ENCODE data around the gene ARPC5L. TPM values are rescaled to one million over a fixed set of nuclear protein-coding genes. Genes with fewer than 3 reads are reported as not detected.
A peak's percentile ranks its signal among the peaks of the same experiment; 100 is the strongest.

Gene ARPC5L
- total RNA-seq (10 to 100 TPM; 30.6 to 69.4 (median 39.9) TPM), polyA plus RNA-seq (10 to 100 TPM; 26.6 to 74.9 TPM)
- long read RNA-seq, donor 1, transcript ARPC5L-201 (4 exons, 1,325 nt), result major isoform, 58 of 75 reads
- long read RNA-seq, donor 1, partial matches to known transcripts, result 1 of 75 reads
- long read RNA-seq, donor 1, other reads (novel, unspliced or antisense), result 14 of 75 reads
- long read RNA-seq, donor 2, transcript ARPC5L-201 (4 exons, 1,325 nt), result major isoform, 60 of 81 reads
- long read RNA-seq, donor 2, partial matches to known transcripts, result 19 of 81 reads
- long read RNA-seq, donor 2, other reads (novel, unspliced or antisense), result 1 of 81 reads
- long read RNA-seq, donor 3, transcript ARPC5L-201 (4 exons, 1,325 nt), result major isoform, 57 of 73 reads
- long read RNA-seq, donor 3, partial matches to known transcripts, result 1 of 73 reads
- long read RNA-seq, donor 3, other reads (novel, unspliced or antisense), result 11 of 73 reads

- peaks cover 9 to 42% (median 38%) of the 10 kb centered on the region in 9 donors for H3K4me1 ChIP-seq
- peaks cover 0 to 47% (median 36%) of the 10 kb centered on the region in 9 donors for H3K36me3 ChIP-seq
- peak in 7 of 9 donors; percentile 14 to 47 (median 36) for TF ChIP-seq CTCF (IDR thresholded peaks at IDR 0.05)
- DNase-seq (peak; percentile 94 to 95), ATAC-seq (peak; percentile 94 to 98 (median 96))
- peak within 1 kb of the TSS; percentile 75 to 100 (median 90) for H3K4me3 ChIP-seq
- H3K9me3 ChIP-seq, result no peaks in the 10 kb centered on the region
- WGBS, 2 donors, result 0 to 1% methylated on average over 75 to 92 of the region's 92 CpGs
- H3K27ac ChIP-seq, result peak within 1 kb of the TSS; percentile 49 to 98 (median 89)
- no peaks in the 10 kb centered on the region for H3K27me3 ChIP-seq
- intact Hi-C loops (cut with DNase I), result no loop called here
Measured at GRCh38 chr9:124861342-124862229, at the start of gene ARPC5L, which contains the start of gene RPL35. TSS of gene ARPC5L (plus strand) at chr9:124862130. CDS start at chr9:124869291, 7,161 bp downstream. TSS of gene RPL35 (minus strand) at chr9:124861957. CDS start at chr9:124861912, 45 bp downstream.

DNA sequence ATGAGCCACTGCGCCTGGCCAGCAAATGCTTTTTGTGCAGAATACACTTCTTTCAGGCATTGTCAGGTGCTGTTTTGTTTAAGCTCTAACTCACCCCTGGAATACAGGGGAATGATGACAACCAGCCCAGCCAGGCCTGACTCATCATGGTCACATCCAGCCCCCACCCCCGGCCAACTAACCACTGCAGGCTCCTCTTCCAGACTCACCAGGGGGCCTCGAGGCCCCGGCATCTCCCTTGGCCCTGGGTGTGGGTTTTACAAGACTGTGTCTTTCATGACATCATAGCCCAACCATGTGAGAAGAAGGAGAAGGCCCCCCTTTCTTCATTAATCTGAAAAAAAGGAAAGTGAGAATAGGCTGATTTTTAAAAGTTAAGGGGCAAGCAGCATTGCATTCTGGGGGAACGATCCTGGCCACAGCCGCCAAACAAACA lies 49.5 kb upstream of the ARPC5L start:
- no peak for TF ChIP-seq CTCF (IDR thresholded peaks at IDR 0.05)
- Histone ChIP-seq H3K4me1 (peaks cover 0 to 23% (median 4%) of the 10 kb centered on the region in 9 donors), H3K9me3 (no peaks in the 10 kb centered on the region), H3K36me3 (peaks cover 0 to 19% (median 0%) of the 10 kb centered on the region in 9 donors), H3K4me3 (no peak overlapping the region), H3K27me3 (no peaks in the 10 kb centered on the region), H3K27ac (peak overlapping the region in 2 of 10 donors; percentile 14 to 26)
- ATAC-seq, result peak in 7 of 8 donors; percentile 15 to 84 (median 51)
- DNase-seq, result no peak
- intact Hi-C loops (cut with DNase I), result no loop called here
- 71 to 75% methylated on average over 6 of the region's 6 CpGs for WGBS, 2 donors

GRCh38 chr9:124813041-124813440 lies 48.9 kb upstream of the ARPC5L start:
- no peak for TF ChIP-seq CTCF (IDR thresholded peaks at IDR 0.05)
- Histone ChIP-seq H3K4me3 (no peak overlapping the region), H3K9me3 (no peaks in the 10 kb centered on the region), H3K27ac (peak overlapping the region in 1 of 10 donors; percentile 26), H3K36me3 (peaks cover 0 to 13% (median 0%) of the 10 kb centered on the region in 9 donors), H3K27me3 (no peaks in the 10 kb centered on the region), H3K4me1 (peaks cover 0 to 23% (median 4%) of the 10 kb centered on the region in 9 donors)
- intact Hi-C loops (cut with DNase I), result no loop called here
- DNase-seq, result no peak
- no peak for ATAC-seq
- WGBS, 2 donors, result 91% methylated on average over 7 of the region's 7 CpGs
